NCI-H510A (cell line): ENCODE measurements around the gene FAM111A.

ENCODE experiments used
- DNase-seq: peaks from one replicate; lab custom pipeline; 2025; lab: John Stamatoyannopoulos, UW

FAM111A gene

GRCh38 chr11:59180168-59180776 lies 37.6 kb downstream of the FAM111A start:
- DNase-seq, result no peak

DNA sequence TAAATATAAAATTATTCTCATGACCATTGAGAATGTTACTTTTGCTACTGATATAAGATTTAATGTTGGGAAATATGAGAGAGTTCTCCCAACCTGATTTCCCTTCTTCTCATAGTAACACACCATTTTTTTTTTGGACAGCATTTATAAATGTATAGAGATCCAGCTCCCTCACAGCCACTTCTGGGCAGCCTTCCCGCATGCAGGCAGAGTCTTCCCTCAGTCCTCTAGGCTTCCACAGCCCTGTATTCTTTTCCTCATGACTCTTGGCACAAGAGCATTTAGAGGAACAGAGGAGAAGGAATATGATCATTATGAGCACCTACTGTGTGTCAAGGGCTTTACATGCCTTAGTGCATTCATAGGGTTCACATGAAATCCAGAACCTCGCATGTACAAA lies 38.3 kb downstream of the FAM111A start:
- DNase-seq, result no peak

DNA sequence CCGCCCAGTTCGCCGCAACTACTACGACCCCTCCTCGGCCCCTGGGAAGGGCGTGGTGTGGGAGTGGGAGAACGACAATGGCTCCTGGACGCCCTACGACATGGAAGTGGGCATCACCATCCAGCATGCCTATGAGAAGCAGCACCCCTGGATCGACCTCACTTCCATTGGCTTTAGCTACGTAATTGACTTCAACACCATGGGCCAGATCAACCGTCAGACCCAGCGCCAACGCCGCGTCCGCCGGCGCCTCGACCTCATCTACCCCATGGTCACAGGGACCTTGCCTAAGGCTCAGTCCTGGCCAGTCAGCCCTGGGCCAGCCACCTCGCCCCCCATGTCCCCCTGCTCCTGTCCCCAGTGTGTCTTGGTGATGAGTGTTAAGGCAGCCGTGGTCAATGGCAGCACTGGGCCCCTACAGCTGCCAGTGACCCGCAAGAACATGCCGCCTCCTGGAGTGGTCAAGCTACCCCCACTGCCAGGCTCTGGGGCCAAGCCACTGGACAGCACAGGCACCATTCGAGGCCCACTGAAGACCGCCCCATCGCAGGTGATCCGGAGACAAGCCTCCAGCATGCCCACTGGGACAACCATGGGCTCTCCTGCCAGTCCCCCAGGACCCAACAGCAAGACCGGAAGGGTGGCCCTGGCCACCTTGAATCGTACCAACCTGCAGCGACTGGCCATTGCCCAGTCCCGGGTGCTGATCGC lies 39.2 kb downstream of the FAM111A start:
- DNase-seq, result no peak

DNA sequence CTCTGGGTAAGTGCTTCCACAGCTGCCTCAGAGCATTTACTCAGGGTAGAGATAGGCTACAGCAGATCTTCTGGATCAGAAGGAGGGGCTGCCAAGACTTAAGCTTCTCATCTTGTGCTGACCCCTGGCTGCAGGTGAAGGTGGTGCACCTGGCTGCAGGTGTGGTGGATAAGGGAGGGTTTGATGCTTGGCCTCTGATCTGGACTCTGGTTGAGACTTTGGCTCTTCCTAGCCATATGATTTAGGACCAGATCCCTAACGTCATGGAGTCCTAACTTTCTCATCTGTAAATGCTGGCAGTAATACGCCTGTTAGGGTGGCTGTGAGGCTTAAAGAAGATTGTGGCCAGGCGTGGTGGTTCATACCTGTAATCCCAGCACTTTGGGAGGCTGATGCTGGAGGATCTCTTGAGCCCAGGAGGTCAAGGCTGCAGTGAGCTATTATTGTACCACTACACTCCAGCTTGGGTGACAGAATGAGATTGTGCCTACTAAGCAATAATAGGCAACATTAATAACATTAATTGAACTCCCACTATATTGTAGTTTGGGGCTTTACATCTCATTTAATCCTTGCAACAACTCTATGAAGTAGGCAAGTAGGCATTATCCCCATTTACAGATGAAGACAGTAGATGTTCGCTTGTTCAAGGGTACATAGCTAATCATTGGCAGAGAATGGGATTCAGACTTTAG lies 39.9 kb downstream of the FAM111A start:
- no peak for DNase-seq

DNA sequence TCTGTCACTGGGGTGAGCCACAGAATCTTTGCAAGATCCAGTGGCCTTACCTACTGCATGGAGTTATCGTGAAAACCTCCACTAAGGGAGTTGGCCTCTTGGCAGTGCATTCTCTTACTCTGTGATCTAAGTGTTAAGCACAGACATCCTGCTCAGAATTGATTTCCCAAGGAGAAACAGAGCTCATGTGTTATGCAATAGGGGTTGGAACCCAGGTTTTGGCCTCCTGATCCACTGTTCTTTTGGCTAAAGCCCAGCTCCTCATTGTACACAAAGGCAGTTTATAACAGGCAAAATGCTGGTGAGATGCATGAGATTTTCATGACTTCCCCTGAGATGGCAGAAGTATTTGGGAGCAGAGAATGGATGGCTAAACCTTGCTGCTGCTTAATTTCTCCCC lies 41.1 kb downstream of the FAM111A start:
- DNase-seq, result no peak

DNA sequence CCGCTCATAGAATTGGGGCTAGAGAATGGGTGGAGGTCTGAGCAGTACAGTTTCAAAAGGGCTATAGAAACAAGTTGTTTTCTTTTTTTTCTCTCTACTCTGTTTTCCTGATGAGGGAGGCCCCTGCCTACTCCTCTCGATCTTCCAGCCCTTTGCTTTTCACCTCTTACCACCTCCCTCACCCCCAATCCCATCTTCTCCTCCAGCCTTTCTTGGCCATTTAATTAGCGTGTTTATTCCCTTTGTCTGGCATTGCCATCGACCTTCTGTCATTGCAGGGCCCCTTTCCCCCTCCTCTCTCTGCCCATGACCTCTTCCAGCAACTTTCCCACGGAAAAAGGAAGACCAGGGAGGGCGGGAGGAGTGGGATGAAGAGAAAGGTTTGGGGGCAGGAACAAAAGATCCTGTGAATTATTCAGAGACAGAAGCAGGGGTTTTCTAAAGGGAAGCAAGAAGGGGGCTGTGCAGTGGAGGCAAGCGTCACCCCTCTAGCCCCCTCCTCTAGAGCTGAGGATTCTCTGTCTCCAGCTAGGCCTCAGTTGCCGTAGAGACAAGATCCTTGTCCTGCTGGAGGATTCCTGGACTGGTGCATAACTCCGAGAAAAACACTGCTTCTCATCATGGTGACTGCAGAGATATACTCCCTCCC lies 42.2 kb downstream of the FAM111A start:
- DNase-seq, result no peak

DNA sequence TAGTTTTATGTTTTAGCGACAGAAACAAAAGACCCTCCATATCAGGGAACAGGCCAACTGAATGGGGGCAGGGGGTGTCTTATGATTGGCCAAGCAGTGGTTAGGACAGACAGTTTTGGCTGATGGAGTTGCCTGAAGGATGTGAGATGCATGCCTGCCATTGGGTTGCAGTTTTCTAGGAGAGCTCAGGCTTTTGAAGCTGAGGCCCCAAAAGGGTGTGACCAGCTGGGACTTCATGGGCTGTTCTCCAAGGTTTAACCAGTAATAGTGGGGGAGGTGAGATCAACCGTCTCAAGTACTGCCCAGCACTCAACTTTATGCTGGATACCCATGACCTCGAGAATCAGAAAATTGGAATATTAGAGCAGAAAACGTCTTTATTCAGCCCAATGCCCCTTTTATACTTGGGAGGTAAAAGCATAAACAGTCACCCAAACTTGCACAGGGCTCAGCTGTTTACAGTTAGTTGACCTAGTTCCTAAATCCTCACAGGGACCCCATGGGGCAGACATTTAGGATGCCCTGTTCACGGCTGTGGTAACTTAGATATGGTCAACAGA lies 42.8 kb downstream of the FAM111A start:
- no peak for DNase-seq

GRCh38 chr11:59186130-59186594 lies 43.5 kb downstream of the FAM111A start:
- DNase-seq, result no peak

DNA sequence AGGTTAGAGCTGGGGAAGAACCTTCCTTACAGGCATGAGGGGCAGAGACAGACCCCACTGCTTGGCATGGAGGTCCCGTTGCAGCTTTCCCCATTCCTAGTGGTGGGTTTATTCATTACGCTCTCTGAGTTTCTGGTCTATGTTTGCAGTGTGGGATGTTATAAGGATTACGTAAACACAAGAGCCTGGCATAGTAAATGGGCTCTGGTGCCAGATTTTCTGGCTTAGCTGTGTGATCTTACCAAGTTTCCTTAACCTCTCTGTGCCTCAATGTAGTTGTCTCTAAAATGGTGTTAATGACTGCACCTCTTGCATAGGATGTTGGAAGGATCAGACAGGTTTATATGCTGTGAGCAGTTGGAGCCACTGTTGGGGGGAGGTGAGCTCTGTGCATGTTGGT lies 44.4 kb downstream of the FAM111A start:
- DNase-seq, result no peak

DNA sequence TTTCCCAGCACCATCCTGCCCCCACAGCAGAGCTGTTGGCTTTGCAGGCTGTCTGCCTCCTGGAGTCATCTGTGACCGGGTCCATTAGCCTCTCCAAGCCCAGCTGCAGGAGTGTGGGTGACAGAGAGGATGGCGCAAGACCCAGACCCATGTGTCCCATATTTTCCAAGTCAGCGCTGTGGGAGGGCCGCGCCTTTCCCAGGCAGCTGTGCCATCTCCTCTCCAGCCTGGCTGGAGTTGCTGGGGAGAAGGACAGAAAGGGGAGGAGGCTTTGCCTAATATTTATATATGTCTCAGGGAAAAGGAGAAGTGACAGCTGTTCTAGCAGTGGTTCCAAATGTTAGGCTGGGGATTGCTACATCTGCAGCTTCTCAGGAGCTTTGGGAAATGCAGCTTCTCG lies 44.9 kb downstream of the FAM111A start:
- no peak for DNase-seq

DNA sequence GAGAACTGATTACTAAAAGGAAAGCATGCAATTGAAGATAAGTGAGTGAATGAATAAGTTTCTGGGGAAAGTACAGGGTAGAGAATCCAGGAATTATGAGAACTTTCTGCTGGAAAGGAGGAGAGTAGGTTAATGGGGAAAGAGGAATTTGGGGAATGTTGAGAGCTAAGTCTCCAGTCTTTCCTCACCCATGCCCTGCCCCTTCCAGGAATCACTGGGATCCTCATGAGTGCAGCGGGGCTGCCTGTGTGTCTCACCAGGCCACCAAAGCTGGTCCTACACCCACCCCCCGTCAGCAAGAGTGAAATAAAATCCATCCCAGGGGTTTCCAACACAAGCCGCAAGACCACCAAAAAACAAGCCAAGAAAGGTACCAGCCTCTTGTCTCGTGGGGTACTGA lies 46.3 kb downstream of the FAM111A start:
- DNase-seq, result no peak

DNA sequence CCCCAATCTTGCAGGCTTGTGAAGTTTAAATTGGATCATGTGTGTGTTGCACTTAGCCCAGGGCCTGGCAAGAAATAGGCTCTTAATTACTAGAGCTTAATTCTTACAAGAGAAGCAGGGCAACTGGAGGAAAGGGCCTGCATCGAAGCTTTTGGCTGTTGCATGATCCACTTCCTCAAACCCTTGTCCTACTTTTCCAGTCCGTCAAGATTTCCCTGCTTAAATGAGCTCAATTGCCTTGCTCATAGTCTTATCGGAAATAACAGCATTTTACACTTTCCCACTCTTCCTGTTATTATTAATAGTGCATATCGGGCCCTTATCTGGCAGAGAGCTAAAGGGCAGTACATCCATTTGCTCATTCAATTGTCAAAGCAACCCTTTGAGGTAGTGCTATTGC lies 47.3 kb downstream of the FAM111A start:
- no peak for DNase-seq

GRCh38 chr11:59191095-59191494 lies 48.4 kb downstream of the FAM111A start:
- no peak for DNase-seq

DNA sequence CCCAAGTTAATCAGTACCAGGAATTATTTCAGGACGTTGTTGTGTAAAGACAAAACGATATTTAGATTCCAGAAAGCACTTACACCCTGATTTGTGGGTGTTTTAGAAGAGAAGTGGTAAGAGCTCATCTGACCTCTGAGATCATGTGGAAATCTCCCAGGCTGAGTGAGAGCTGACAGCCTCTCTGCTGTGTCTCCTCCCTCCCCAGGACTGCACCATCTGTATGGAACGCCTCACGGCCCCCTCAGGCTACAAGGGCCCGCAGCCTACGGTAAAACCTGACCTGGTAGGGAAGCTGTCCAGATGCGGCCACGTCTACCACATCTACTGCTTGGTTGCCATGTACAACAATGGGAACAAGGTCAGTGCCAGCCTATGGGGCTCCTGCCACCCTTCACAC lies 49.2 kb downstream of the FAM111A start:
- no peak for DNase-seq

GRCh38 chr11:59192446-59193020 lies 49.9 kb downstream of the FAM111A start:
- no peak for DNase-seq

GRCh38 chr11:59193587-59194130 lies 51.0 kb downstream of the FAM111A start:
- DNase-seq, result no peak

- DNase-seq, result no peak
Observed at GRCh38 chr11:59195586-59195985, 52.9 kb downstream of the FAM111A start.

DNA sequence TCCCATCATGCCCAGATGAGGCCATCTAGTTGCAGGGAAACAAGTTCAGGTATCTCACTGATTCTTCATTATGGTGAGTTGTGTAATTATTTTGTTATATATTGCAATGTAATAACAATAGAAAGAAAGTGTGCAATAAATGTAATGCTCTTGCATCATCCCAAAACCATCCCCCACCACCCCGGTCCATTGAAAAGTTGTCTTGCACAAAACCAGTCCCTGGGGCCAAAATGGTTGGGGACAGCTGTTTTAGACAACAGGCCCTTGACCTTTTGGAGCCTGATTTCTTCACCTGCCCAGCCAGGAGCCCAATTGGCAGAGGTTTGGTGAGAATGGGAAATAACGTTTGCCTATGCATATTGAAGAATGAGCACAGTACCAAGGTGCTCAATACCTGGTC lies 54.1 kb downstream of the FAM111A start:
- no peak for DNase-seq

DNA sequence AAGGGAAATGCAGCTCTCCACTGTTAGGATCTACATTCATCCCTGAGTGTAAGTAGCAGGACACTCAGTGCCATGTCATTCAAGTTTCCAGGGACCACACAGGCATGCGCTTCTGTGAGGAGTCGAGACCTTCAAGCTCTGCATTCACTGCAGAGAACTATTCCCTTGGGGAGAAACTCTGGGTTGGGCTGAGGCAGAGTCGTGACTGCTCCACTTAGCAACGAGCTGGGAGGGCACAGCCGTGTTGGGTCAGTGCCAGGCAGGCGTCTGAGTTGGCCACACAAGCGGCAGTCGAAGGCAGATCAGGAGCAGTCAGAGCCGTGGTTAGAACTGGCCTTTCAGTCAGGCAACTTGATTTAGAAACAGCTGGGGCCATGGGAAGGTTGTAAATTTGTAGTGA lies 55.3 kb downstream of the FAM111A start:
- no peak for DNase-seq

GRCh38 chr11:59198726-59199125 lies 56.1 kb downstream of the FAM111A start:
- no peak for DNase-seq

DNA sequence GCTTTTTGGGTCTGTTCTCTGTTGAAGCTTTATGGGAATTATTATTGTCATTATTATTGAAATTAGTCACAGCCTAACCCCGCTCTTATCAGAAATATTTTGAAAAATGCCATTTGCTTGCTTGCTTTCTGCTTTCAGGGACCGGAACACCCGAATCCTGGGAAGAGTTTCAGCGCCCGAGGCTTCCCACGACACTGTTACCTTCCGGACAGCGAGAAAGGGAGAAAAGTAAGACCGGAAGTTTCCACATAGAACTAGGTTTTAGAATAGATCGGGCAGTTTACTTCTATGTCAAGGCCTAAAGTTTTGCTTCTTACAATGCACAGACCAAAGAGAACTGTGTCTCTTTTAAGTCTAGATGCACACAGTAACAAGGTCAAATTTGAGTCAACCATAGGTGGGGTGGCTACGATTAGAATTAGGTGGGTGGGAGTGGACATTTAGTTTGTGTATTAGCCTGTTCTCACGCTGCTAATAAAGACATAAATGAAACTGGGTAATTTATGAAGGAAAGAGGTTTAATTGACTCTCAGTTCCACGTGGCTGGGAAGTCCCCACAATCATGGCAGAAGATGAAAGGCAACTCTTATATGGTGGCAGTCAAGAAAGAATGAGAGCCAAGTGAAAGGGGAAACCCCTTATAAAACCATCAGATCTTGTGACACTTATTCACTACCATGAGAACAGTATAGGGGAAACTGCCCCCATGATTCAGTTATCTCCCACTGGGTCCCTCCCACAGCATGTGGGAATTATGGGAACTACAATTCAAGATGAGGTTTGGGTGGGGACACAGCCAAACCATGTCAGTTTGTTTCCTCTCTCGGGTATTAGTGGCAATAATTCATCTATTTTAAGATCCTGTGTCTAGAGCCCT lies 57.1 kb downstream of the FAM111A start:
- DNase-seq, result no peak
